Psoas muscle (tissue), 8 donors: Measurements from ENCODE around the gene POU3F1. TPM values are rescaled to one million over a fixed set of nuclear protein-coding genes. Genes with fewer than 3 reads are reported as not detected.

ENCODE experiments used
- ATAC-seq, 4 donors: fragments of 200-7000 bp; cut with Tn5 transposase; one replicate each; pipeline ENCODE4 v1.9.1; 2020; ENCODE audit warnings: moderate library complexity in 3 of 4, mild to moderate bottlenecking in 2 of 4
- DNase-seq, 2 donors: peaks; one replicate each; pipeline ENCODE4 v3.0.0-alpha.2; 2020
- H3K27ac ChIP-seq: fragments of 200-600 bp; one replicate; pipeline ENCODE4 v1.8.0; 2022
- H3K27me3 ChIP-seq, 3 donors: fragments of 200-600 bp in 1 of 3; one replicate each; pipeline versions ENCODE4 v1.6.1 to v1.8.0; 2013 to 2022; ENCODE audit warnings: low read length in 2 of 3, mild to moderate bottlenecking in 2 of 3, moderate library complexity in 1 of 3; ENCODE audit not compliant: insufficient read depth in 3 of 3
- H3K36me3 ChIP-seq, 2 donors: fragments of 200-600 bp in 1 of 2; one replicate each; pipeline versions ENCODE4 v1.6.1 to v1.8.0; 2013 to 2022; ENCODE audit warnings: low read depth in 1 of 2, mild to moderate bottlenecking in 1 of 2, moderate library complexity in 1 of 2; ENCODE audit not compliant: insufficient read depth in 1 of 2
- H3K4me1 ChIP-seq: fragments of 200-600 bp; one replicate; pipeline ENCODE4 v1.8.0; 2022
- H3K4me3 ChIP-seq: fragments of 200-600 bp; one replicate; pipeline ENCODE4 v1.8.0; 2022; ENCODE audit warnings: mild to moderate bottlenecking
- H3K9me3 ChIP-seq: fragments of 200-600 bp; one replicate; pipeline ENCODE4 v1.8.0; 2022
- WGBS, 3 donors: extraction: QIAGEN DNeasy Blood & Tissue Kit; methylation state at CpG; one replicate each; pipeline versions ENCODE4 v1.1.6 to v1.1.7; 2013; 5-methylcytosine and 5-hydroxymethylcytosine counted together
- intact Hi-C, 2 donors: fragments of 100-400 bp; cut with DNase I; formaldehyde crosslinking; loops; one replicate each; pipeline versions ENCODE4 v1.11.0 to v1.14.2; 2022
- polyA plus RNA-seq, 3 donors: library from polyadenylated mRNA; stranded (reverse); fragments of 200-250 nt; gene quantifications; one replicate each; pipeline ENCODE4 v1.2.3, GENCODE V29; 2013
- total RNA-seq, 4 donors: library from RNA; stranded (reverse); fragmentation: NEBNext Ultra II Directional in 2 of 4; extraction: Animal tissue kit (Norgen Biotek cat#: 25700) in 2 of 4; gene quantifications; one replicate each; pipeline versions ENCODE4 v1.2.1 to v1.2.4, GENCODE V29; 2021 to 2023
- TF ChIP-seq, protein P1 (sequence below): fragments of 200-600 bp; IDR thresholded peaks from one replicate; pipeline ENCODE4 v1.8.0; 2022; ENCODE audit warnings: antibody characterized with exemption
- donor health status: healthy with polysubstance abuse.
- donor health status: DM: no; HTN: no; CAD: no; lungs with moderate emphysema.
- donor health status: Bipolar disorder and iron deficiency.
- donor health status: healthy.
- donor health status: DM: yes; HTN: yes; CAD: no.
- donor health status: DM: no; HTN: no; CAD: no.
- donor health status: DM: no; HTN: no; CAD: no.
- donor health status: DM: yes; HTN: yes; CAD: no.

The POU3F1 gene
- total and polyA plus RNA-seq, 7 donors = 0.04 to 0.38 (median 0.13) TPM; not detected in 1

DNA sequence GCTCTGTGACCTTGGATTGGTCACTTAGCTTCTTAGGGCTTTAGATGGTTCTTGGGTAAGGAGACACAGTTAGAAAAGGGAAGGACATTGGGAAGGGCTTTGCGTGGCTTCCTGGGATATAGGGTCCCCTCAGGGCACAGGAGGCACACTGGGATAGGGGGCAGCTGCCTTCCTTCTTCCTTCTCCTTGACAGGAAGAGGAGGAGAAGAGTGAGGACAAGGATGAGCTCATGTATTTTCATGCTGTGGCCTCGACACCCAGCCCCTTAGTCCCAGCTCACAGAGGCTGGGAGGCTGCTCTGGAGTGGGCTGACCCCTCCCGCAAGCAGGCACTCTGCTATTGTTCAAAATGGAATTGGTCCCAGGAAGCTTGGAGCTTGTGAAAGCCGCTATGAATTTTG is 45.7 kb upstream of the POU3F1 start:
- intact Hi-C loops = no loop called here
- H3K4me3 ChIP-seq = no peak overlapping the region
- DNase-seq (no peak), ATAC-seq (no peak)
- TF ChIP-seq, protein P1, sequence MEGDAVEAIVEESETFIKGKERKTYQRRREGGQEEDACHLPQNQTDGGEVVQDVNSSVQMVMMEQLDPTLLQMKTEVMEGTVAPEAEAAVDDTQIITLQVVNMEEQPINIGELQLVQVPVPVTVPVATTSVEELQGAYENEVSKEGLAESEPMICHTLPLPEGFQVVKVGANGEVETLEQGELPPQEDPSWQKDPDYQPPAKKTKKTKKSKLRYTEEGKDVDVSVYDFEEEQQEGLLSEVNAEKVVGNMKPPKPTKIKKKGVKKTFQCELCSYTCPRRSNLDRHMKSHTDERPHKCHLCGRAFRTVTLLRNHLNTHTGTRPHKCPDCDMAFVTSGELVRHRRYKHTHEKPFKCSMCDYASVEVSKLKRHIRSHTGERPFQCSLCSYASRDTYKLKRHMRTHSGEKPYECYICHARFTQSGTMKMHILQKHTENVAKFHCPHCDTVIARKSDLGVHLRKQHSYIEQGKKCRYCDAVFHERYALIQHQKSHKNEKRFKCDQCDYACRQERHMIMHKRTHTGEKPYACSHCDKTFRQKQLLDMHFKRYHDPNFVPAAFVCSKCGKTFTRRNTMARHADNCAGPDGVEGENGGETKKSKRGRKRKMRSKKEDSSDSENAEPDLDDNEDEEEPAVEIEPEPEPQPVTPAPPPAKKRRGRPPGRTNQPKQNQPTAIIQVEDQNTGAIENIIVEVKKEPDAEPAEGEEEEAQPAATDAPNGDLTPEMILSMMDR = no peak
- H3K36me3 ChIP-seq = no peaks in the 10 kb centered on the region
- no peak overlapping the region for H3K27ac ChIP-seq
- H3K9me3 ChIP-seq = no peaks in the 10 kb centered on the region
- no peaks in the 10 kb centered on the region for H3K4me1 ChIP-seq
- WGBS, 3 donors = 60 to 63% (median 62%) methylated on average over 4 of the region's 4 CpGs
- H3K27me3 ChIP-seq = no peaks in the 10 kb centered on the region

DNA sequence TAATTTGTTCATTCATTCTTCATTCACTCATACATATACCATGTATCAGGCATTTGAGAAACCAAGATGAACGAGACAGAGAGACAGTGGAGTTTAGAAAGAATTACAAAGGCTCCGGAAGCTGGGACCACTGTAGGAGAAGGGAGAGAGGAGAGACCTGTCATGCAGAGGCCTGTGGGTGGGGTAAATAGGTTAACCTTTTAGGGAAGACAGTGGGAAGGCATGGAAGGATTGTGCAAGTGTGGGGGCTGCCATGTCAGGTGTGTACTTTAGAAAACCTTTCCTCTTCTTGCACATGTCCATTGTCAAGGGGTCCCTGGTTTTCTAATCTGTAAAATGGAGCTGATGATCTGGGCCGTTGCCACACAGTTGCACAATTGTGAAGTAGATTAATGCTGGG is 44.2 kb upstream of the POU3F1 start:
- Histone ChIP-seq H3K36me3 (no peaks in the 10 kb centered on the region), H3K27ac (no peak overlapping the region), H3K27me3 (no peaks in the 10 kb centered on the region), H3K9me3 (no peaks in the 10 kb centered on the region), H3K4me1 (no peaks in the 10 kb centered on the region), H3K4me3 (no peak overlapping the region)
- 89 to 97% (median 92%) methylated on average over 3 of the region's 3 CpGs for WGBS, 3 donors
- intact Hi-C loops = no loop called here
- ATAC-seq (no peak), DNase-seq (no peak)
- TF ChIP-seq, protein P1 = no peak

DNA sequence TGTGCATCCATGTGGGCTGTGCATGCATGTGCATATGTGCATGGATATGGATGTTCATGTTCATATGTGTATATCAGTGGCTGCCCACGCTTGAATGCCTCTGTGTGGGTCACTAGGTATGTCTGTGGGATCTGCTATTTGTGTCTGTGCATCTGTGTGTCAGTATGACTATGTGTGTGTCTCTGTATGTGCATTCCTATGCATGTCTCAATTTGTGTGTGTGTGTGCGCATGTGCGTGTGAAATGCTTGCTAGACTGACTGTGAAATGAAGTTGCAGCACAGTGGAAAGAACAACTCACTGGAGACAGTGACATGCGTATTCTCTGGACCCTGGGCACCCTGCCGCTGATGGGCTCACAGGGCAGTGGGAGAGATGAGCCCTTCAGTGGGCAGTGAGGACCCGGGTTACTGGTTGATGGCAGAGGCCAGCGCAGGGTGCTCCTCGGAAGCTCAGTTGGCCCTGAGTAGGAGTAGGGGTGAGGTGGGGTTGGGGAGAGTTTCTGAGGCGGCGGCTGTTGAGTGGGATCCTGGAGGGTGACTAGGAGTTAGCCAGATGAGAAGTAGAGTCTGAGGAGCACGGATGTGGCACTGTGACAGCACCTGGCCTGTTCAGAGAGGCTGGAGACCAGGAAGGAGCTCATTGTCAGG is 43.2 kb upstream of the POU3F1 start:
- no peaks in the 10 kb centered on the region for H3K36me3 ChIP-seq
- no peaks in the 10 kb centered on the region for H3K27me3 ChIP-seq
- ATAC-seq (no peak), DNase-seq (no peak)
- TF ChIP-seq, protein P1 = no peak
- H3K4me3 ChIP-seq = no peak overlapping the region
- peaks cover 3% of the 10 kb centered on the region for H3K4me1 ChIP-seq
- 90 to 95% (median 94%) methylated on average over 11 of the region's 11 CpGs for WGBS, 3 donors
- no peak overlapping the region for H3K27ac ChIP-seq
- intact Hi-C loops = no loop called here
- H3K9me3 ChIP-seq = no peaks in the 10 kb centered on the region

DNA sequence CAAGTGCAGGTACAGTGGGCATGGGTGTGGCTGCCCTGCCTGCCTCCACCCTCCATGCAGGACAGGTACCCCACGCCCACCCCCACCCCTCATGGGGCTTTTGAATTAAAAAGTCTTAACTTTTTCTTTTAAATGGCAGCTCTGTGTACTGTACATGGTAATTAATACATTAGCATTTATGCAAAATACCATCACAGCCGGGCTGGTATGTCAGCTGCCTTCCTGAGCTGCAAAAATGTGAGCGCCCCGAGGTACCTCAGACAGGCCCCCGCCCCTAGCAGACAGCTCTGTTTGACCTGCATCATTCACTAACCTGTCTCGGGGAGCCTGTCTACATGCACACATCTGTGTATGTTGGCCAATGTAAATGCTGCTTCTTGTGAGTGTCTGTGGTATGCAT is 42.2 kb upstream of the POU3F1 start:
- Histone ChIP-seq H3K9me3 (no peaks in the 10 kb centered on the region), H3K36me3 (no peaks in the 10 kb centered on the region), H3K27me3 (no peaks in the 10 kb centered on the region), H3K4me3 (no peak overlapping the region), H3K4me1 (peaks cover 11% of the 10 kb centered on the region), H3K27ac (no peak overlapping the region)
- TF ChIP-seq, protein P1 = no peak
- DNase-seq (no peak), ATAC-seq (no peak)
- 66 to 77% (median 73%) methylated on average over 6 of the region's 6 CpGs for WGBS, 3 donors
- intact Hi-C loops = no loop called here

DNA sequence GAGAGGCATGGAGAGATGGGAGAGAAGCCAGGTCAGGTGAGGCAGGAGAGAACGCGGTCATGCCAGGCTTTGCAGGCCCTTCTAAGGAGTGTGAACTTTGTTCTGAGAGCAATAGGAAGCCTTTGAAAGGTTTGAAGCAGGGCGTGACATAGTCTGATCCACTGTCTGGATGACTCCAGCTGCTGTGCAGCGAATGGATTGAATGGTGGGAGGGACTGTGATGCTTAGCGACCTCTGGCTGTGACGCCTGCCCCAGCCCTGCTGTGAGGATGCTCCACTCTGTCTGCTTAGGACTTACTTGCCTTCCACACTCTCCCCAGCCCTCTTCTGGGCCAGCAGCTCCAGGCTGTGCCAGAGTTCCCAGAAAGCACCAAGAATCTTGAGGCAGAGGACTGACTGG is 41.8 kb upstream of the POU3F1 start:
- H3K4me1 ChIP-seq = peaks cover 11% of the 10 kb centered on the region
- H3K36me3 ChIP-seq = no peaks in the 10 kb centered on the region
- H3K4me3 ChIP-seq = no peak overlapping the region
- no peaks in the 10 kb centered on the region for H3K9me3 ChIP-seq
- TF ChIP-seq, protein P1 = no peak
- 54 to 66% (median 60%) methylated on average over 6 of the region's 6 CpGs for WGBS, 3 donors
- no peaks in the 10 kb centered on the region for H3K27me3 ChIP-seq
- ATAC-seq (no peak), DNase-seq (no peak)
- intact Hi-C loops = no loop called here
- no peak overlapping the region for H3K27ac ChIP-seq
